Cardiac septum (tissue), 1 donor: ENCODE results near the gene WDR75. TPM values are rescaled to one million over a fixed set of nuclear protein-coding genes. Genes with fewer than 3 reads are reported as not detected.

ENCODE experiments used
- DNase-seq: peaks from one replicate; pipeline ENCODE4 v3.0.0-alpha.2; 2020; ENCODE audit warnings: low spot score
- intact Hi-C: fragments of 100-400 bp; cut with DNase I; formaldehyde crosslinking; loops from one replicate; pipeline ENCODE4 v1.14.0; 2022
- total RNA-seq: library from RNA; stranded (reverse); fragmentation: NEBNext Ultra II Directional; extraction: Animal tissue kit (Norgen Biotek cat#: 25700); gene quantifications from one replicate; pipeline ENCODE4 v1.2.1, GENCODE V29; 2021
- donor health status: DM: no; HTN: no; CAD: no.

The WDR75 gene
- total RNA-seq, 1 donor from 2014 or later, result 13.8 TPM

- DNase-seq, result no peak
- intact Hi-C loops, result no loop called here
Observed at GRCh38 chr2:189486237-189486770, 45.0 kb downstream of the WDR75 start.

GRCh38 chr2:189487283-189488007 is 46.2 kb downstream of the WDR75 start:
- no peak for DNase-seq
- intact Hi-C loops, result no loop called here

GRCh38 chr2:189488008-189488310 is 46.7 kb downstream of the WDR75 start:
- intact Hi-C loops, result no loop called here
- DNase-seq, result no peak

- no peak for DNase-seq
- intact Hi-C loops, result no loop called here
Observed at GRCh38 chr2:189492451-189492850, 51.2 kb downstream of the WDR75 start.

- no peak for DNase-seq
- intact Hi-C loops, result no loop called here
Observed at GRCh38 chr2:189498205-189498604, 56.9 kb downstream of the WDR75 start.

GRCh38 chr2:189499137-189499536 is 57.9 kb downstream of the WDR75 start:
- intact Hi-C loops, result no loop called here
- DNase-seq, result no peak

GRCh38 chr2:189500456-189501160 is 59.3 kb downstream of the WDR75 start:
- intact Hi-C loops, result no loop called here

GRCh38 chr2:189501487-189501886 is 60.2 kb downstream of the WDR75 start:
- intact Hi-C loops, result no loop called here
- DNase-seq, result no peak

More at GRCh38 chr2:189500456-189501160, 59.3 kb downstream of the WDR75 start:
- no peak for DNase-seq

- DNase-seq, result no peak
- intact Hi-C loops, result no loop called here
Observed at GRCh38 chr2:189502714-189503113, 61.4 kb downstream of the WDR75 start.

GRCh38 chr2:189504238-189504637 is 63.0 kb downstream of the WDR75 start:
- intact Hi-C loops, result no loop called here
- DNase-seq, result no peak

GRCh38 chr2:189505492-189505891 is 64.2 kb downstream of the WDR75 start:
- intact Hi-C loops, result no loop called here
- no peak for DNase-seq

GRCh38 chr2:189506514-189506976 is 65.3 kb downstream of the WDR75 start:
- DNase-seq, result no peak
- intact Hi-C loops, result no loop called here

- intact Hi-C loops, result no loop called here
Observed at GRCh38 chr2:189511210-189511959, 70.1 kb downstream of the WDR75 start.

GRCh38 chr2:189511960-189512319 is 70.7 kb downstream of the WDR75 start:
- DNase-seq, result no peak
- intact Hi-C loops, result no loop called here

More at GRCh38 chr2:189511210-189511959, 70.1 kb downstream of the WDR75 start:
- no peak for DNase-seq

GRCh38 chr2:189512879-189513278 is 71.6 kb downstream of the WDR75 start:
- no peak for DNase-seq
- intact Hi-C loops, result no loop called here

GRCh38 chr2:189514104-189514503 is 72.8 kb downstream of the WDR75 start:
- intact Hi-C loops, result no loop called here
- no peak for DNase-seq

- intact Hi-C loops, result no loop called here
- DNase-seq, result no peak
Observed at GRCh38 chr2:189515264-189515663, 74.0 kb downstream of the WDR75 start.

GRCh38 chr2:189516546-189516945 is 75.3 kb downstream of the WDR75 start:
- intact Hi-C loops, result no loop called here

GRCh38 chr2:189517847-189518535 is 76.7 kb downstream of the WDR75 start:
- intact Hi-C loops, result no loop called here
- no peak for DNase-seq

More at GRCh38 chr2:189516546-189516945, 75.3 kb downstream of the WDR75 start:
- DNase-seq, result no peak
